ENCODE measurements around the gene TACR2.

TACR2 gene

DNA sequence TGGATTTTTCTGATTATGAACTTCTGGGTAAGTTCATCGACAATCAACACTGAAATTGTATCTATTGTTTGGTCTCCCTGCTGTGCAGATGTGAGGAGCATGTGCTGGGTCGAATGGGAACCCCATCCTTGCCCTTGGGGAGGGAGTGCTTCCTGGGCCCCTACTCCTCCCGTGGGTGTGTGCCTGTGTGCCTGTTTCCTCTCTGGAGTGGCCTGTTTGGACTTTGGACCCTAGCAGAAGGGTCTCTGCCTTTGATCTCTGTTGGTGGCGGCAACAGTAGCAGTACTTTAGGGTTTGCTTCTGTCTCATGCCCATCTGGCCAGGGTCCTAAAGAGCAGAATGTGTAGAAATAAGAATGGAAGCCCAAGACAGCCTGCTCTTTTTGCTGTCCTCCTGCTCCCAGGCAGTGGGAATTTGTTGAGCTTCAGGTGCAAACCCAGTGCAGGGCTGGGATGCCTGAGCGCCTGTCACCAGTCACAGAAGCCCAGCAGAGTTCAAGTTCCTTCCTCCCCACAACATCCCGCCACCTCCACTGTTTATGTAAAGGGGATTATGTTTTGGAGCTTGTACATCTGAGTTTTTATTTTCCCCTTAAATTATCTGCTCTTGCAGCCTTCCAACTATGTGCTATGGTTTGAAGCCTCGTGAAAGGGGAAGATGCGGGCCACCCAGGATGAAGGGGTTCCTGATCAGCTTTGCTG, 1.5 kb upstream of the TACR2 start:
- DNase-seq: no peak

DNA sequence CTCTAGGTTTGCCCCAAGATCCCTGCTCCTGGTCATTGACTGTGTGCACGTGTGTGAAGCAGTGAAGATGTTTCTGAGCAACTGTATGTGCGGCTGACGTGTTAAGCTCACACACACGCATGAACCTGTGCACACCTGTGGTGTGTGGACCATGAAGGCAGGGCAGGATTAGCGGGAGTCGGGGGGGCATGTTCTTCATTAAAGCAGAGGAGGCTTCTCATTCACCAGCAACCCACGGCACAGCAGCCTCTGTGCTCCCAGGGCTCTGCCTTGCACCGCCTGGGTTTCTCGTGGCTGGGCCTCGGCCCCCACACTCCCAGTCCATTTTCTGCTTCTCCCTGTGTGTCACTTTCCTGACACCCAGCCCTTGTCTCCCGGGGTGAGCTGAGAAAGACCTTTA, 824 bp upstream of the TACR2 start:
- DNase-seq: no peak

DNA sequence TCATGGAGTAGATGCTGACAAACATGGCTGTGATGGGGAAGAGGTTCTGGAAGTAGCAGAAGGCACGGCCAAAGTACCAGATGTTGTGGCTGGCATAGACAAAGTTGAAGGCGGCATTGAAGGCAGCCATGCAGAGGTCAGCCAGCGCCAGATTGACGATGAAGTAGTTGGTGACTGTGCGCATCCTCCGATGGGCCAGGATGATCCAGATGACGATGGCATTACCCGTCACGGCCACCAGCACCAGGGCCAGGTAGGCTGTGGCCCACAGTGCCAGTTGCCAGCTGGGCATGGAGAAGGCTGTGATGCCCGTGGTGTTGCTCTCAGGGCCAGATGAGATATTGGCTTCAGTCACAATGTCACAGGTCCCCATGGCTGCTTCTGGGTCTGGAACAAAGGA, 767 bp downstream of the TACR2 start:
- no peak for DNase-seq

DNA sequence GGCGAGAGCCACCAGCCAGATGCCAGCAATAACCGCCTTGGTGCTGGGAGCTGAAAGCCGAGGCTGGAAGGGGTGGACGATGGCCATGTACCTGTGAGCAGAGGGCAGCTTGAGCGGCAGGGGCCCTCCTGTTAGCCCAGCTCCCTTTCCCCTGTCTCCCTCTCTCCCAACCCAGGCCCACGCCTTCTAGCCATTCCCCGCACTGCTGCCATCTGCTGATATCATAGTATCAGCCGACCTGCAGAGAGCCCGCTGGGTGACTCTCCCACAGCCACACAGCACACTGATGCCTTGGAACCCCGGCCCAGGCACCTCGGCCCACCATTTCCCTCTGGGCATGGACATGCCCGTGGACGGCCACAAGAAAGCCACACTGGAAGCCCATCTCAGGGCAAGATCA, 1.7 kb downstream of the TACR2 start:
- no peak for DNase-seq

DNA sequence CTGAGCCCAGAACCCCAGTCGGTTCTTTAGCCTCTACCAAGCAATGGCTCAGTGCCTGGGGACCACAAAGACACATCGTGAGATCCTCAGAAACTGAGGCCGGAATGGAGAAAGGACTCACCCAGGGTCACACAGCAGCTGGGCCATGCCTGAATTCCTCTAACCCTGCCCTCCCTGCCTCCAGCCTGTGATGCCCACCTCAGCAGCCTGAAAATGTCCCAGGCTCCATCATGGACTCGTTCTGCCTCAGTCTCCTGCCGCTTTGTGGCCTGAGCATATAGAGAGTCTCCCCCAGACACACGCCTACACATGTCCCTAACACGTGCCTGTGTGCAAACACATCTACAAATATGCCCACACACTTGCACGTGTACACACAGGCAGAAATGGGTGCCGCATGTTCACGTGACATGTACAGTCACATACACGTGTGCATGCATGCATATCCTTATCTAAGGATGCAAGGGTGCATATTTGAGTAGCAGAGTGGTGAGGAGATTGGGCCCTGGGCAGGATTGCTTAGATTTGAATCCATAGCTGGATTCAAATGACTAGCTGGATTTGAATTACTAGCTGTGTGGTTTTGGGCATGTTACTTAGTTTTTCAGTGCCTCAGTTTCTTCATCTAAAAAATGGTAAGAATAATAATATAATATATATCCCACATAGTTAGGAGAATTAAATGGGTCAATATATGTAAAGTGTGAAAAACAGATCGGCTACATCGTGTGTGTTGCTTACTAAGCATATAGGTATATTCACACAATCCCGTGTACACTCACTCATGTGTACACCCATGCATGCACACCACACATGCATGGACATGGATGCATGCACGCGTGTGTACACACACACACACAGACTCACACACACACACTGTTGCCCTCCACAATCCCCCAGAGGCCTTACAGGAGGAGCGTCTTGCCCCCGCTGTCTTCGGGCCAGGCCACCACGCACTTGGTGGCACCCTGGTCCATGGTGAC, 2.4 kb downstream of the TACR2 start:
- no peak for DNase-seq

DNA sequence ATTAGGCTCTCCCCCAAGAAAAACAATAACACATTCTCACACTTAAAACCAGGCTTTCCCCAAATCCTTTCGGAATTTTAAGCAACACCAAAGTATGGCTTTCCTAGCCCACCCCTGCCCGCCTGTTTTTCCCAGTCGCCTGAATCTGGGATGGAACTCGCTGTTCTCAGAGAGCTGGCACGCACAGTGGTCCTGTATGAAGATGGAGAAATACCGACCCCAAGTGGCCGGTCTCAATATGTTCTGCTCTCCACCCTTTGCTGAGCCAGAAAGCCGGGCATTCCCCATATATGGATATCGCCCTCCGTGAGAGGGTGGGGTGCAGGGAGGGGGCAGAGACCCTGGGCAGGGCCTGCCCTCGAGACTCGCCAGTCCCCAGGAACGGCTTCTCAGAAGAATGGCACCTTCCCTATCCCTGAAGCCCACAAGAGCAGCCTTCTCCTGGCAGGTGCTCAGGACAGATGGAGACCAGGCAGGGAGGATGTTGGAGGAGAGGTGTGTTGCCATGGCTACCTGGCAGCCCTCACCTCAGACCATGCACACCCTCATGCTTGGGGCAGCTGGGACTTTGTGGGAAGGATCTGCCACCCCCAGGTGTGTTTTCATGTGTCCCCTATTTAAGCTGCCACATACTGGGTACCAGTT, 3.4 kb downstream of the TACR2 start:
- no peak for DNase-seq

DNA sequence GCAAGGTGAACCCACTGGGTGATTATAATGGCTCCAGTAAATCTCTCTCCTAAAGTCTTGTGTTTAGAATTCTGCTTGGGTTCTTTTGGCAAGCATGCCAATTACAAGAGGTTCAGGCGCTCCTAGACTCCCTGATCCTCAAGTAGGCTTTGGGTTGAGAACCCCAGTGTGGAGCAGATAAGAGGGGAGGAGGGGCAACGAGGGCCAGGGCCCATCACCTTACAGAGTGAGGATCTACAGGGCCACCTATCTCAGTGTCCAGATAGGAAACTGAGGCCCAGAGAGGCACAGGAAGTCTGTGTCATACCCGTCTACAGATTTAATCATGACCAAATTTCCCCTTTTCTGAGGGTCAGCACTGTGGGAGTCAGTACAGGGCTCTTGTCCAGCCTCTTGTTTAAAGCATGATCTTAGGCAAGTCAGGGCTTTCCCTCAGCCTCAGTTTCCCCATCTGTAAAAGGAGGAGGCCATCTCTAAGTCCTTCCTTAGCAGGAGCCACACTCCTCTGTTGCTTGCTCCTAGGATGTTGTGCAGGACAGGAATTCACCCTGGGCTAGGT, 4.4 kb downstream of the TACR2 start:
- no peak for DNase-seq

DNA sequence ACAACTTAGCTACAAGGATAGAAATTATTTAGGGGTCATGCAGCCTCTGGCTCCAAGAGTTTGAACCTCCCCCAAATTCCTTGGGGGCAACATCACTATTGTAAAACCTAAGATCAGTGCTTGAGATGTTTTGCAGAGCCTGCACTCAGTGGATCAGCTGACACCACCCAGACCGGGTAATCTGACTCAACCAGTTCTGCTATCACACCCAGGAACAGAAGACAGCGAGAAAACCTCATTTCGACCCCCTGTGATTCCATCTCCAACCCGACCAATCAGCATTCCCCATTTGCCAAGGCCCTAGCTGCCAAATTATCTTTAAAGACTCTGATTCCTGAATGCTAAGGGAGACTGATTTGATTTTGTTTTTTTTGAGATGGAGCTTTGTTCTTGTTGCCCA, 5.2 kb downstream of the TACR2 start:
- no peak for DNase-seq

DNA sequence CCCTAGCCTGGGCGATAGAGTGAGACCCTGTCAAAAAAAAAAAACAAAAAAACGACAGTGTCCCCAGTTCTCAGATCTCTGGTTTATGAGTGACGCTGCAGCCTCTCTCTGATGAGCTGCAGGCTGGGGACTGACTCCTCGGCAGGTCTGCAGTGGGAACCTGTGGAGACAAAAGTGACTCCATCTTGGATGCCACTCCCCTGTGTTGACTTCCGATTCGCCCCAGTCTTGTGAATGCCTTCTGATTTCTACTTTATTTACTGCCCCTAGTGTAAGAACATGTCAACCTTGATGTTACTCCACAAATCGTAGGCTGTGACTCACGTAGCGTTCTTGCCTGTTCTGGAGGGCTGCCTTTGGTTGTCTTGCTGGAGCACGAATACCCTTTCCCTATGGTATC, 6.2 kb downstream of the TACR2 start:
- no peak for DNase-seq

DNA sequence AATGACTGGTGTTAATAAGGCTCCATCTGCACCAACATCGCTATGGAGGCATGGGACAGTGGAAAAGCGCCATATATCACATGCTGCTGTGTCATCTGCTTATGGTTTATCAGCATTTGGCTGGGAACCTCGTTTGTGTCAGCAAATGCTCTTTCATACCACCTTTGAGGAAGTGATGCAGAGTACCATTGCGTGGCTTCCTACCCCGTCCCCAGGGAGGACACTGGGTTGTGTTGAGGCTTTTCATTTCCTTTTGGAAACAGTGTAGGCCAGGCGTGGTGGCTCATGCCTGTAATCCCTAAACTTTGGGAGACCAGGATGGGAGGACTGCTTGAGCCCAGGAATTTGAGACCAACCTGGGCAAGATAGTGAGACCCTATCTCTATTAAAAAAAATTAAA, 6.8 kb downstream of the TACR2 start:
- no peak for DNase-seq

DNA sequence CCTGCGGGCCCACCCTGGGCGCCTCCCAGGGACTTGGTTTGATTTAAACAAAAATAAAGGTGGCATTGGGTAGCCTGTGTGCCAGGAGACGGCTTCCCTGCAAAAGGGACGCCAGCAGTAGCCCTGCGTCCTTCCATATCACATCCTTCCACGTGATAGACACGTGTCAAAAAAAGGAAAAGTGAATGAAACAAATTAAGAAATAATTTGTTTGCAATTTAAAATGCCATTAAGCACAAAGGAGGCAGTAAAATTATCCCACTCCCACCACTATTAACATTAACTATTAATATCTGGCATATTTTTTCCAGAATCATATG, 7.6 kb downstream of the TACR2 start:
- DNase-seq: no peak

DNA sequence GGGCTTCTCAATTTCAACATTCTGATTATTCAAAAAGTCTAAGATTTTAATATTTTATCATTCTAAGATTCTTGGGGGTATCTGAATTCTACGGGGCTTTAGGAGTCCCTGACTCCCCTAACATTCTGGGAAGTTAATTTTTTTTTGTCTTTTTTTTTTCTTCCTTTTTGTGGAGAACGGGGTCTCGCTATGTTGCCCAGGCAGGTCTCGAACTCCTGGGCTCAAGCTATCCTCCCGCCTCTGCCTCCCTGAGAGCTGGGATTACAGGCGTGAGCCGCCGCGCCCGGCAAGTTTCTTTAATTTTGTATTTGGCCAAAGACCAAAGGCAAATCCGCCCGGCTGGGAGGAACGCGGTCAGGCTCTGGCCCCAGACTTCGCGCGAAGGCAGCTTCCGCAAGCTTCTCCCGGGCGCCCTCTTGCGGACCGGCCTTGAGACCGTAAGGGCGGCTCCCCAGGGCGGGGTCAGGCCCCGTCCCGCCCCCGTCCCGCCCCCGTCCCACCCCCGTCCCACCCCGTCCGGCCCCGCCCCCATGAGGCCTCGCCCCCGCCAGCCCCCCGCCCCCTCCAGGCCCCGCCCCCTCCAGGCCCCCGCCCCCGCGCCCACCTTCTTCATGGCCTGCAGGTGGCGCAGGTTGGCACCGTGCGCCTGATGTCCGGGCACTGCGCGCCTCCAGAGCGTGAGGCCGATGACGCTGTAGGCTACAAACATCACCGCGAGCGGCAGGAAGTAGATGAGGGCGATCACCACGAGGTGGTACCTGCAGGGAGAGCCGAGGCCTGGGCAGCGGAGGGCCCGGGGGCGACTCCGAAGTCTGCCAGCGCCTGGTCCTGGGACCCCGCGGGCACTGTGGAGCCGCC, 8.2 kb downstream of the TACR2 start:
- no peak for DNase-seq

DNA sequence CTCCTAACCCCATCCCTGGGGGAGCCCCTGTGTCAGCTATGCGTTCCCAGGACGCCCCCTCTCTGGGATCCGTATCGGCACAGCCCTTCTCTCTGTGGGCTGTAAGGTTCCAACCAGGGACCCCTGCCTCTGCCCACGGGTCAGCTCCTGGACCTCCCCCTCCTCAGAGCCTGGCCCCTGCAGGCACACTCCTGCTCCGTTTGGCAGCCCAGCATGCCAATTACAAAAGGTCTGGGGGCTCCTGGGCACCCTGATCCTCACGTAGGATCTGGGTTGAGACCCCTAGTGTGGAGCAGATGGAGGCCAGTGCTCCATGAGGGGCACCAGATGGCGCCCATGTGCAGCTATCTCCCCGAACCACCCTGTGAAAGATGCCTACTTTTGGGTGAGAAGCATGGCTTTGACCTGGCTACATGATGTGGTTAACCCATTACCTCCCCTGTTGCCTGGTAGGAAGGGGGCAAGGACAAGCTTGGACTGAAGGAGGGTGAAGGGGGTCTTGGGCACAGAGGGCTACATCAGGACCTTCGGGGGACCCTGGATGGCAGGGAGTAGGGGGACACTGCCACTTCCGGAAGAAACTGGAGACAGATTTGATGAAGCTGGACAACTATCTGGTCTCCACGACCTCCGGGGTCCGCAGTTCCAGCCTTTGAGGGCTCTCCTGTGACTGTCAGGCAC, 9.0 kb downstream of the TACR2 start:
- no peak for DNase-seq

DNA sequence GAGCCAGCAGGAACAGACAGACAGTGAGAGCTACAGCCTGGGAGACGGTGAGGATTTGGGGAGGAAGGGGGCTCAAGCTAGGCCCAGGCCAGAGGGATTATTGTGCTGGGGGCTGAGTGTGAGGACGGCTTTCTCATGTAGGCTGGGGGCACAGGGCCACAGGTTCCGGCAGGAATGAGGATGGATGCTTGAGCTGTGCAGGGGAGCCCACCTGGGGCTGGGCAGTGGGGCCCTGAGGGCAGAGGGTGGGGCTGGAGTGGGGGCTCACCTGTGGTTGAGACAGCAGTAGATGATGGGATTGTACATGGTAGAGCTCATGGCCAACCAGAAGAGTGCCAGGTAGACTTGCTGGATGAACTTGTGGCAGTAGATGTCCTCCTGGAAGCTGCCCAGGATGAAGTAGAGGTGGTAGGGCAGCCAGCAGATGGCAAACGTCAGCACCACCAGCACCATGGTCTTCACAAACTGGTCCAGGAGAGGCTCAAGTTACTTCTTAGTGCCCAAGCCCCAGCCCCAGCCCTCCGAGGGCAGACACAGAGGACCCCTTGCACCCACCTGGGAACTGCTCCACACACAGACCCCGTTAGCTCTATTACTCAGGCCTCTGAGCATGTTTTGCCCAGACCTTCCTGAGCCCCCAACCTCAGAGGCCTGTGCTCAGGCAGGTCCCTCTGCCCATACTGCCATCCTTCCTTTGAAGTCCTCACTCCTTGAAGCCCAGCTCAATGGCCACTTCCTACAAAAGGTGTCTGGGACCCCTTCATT, 9.7 kb downstream of the TACR2 start:
- no peak for DNase-seq

DNA sequence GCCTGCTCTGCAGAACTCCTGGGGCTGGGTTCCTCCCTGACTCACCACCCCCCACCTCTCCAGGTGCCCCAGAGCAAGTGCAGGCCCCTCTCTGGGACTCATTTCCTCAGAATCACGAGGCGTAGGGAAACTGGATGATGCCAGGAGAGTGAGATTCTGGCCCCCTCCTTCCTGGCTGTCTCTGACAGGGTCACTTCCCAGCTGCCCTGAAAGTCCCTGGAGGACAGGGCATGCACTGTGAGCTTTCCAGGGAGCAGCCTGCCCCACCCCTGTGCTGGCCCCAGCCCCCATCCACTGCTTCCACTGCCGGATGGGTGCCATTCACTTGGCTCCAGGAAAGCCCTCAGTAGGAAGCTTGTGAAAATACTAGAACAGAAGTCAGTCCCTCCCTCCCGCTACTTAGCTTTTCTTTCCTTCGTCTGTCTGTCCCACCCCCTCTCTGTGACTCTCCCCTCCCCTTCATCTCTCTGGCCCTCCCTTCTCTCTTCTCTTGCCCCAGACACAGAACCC, 10.4 kb downstream of the TACR2 start:
- no peak for DNase-seq

DNA sequence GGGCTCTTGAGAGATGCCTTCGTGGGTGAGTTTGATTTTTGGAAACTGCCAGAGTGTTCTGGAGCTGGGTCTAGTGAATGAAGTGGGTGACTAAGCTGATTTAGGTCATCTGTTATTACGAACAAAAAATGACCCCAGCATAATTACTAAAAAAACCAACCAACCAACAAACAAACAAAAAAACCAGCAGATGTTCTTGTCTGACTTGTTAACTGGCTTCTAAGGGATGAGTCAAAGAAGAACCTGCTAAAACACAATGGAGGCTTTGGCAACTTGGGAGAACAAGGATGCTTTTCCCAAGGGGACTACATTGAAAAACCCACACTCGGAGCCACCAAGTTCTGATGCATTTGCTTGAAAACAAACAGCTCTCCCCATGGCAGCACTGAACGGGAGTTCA, 11.5 kb downstream of the TACR2 start:
- DNase-seq: no peak

DNA sequence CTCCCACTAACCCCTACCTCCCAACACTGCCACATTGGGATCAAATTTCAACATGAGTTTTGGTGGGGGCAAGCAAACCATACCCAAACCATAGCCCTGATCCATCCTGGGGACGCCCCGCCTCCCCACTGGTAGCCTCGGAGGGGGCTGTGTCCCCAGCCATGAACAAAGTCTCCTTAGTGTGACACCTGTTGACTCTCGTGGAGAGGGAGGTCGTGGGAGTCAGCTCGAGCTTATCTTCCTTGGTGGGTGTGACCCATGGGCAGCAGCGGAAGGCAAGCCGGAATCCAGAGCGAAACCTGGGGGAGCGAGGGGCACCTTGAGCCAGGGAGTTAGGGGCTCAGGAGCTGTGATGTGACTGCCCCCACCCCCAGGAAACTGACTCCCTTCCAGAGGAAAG, 11.9 kb downstream of the TACR2 start:
- no peak for DNase-seq

DNA sequence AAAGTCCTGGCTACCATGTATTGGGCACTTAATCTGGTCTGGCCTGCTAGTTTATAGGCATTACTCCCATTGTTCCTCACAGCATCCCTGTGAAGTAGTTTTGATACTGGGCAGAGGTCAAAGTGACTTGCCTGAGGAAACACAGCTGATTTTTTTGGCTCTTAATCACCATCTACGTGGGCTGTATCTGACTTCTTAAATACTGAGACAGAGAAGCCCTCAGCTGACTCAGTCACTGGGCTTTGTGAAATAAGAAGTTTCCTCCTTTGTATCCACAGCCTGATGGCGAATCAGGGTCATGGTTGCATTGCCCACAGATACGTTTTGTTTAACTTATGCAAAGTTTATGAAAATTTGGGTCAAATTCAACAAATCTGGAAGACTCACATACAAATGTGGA, 13.2 kb downstream of the TACR2 start:
- DNase-seq: no peak

DNA sequence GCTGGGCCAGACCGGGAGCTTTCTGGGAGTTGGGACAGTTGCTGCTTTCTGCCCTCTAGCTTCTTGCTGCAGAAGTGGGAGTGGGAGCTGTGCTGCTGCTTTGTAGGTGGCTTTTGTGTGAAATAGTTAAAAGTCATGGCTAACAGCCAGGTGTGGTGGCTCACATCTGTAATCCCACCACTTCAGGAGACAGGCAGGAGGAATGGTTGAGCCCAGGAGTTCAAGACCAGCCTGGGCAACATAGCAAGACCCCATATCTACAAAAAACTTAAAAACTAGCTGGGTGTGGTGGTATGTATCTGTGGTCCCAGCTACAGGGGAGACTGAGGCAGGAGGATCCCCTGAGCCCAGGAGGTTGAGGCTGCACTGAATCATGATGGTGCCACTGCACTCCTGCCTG, 13.7 kb downstream of the TACR2 start:
- no peak for DNase-seq

DNA sequence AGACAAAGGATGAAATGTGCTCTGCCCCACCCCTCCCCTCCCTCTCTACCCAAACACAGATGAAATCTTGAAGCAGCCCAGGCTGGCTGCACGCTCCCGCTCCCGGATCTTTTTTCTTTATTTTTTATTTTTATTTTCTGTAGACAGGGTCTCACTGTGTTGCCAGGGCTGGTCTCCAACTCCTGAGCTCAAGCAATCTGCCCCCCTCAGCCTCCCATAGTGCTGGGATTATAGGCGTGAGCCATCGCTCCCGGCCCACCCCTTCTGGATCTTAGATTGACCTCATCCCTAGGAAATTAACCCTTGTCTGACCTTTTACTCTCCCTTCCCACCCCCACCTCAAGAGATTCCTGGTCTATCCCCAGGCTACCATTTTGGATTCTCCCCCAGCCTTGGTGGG, 14.3 kb downstream of the TACR2 start:
- no peak for DNase-seq

DNA sequence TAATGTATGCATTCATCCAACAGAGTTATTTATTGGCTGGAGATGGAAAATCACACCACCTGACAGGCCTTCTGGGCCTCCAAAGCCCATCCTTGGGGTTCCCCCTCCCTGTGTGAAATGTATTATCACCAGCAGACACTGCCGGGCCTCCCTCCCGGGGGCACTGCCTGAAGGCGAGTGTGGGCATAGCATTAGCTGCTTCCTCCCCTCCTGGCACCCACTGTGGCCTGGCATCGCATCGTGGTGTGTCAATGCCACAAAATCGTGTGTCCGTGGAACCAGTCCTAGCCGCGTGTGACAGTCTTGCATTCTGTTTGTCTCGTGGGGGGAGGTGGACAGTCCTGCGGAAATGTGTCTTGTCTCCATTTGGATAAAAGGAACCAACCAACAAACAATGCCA, 15.3 kb downstream of the TACR2 start:
- DNase-seq: no peak

Data from cortex of kidney (tissue), 1 donor.